GM23338 (cell line): Measurements from ENCODE around the gene IVD. TPM values are rescaled to one million over a fixed set of nuclear protein-coding genes. Genes with fewer than 3 reads are reported as not detected.

ENCODE experiments used
- ATAC-seq: fragments of 200-7000 bp; cut with Tn5 transposase; 3 replicates; pipeline ENCODE4 v1.9.1; 2020
- DNase-seq: peaks from one replicate; pipeline ENCODE4 v3.0.0-alpha.2; 2015; ENCODE audit warnings: low spot score
- H2AFZ ChIP-seq: fragments of 200-600 bp; sonication (generic); 2 replicates; pipeline ENCODE4 v1.8.0; 2016; ENCODE audit warnings: antibody characterized with exemption, mild to moderate bottlenecking, moderate library complexity
- H3F3A ChIP-seq: fragments of 200-600 bp; sonication (generic); replicated peaks from 2 replicates; pipeline ENCODE4 v1.8.0; 2017; ENCODE audit warnings: antibody characterized with exemption, mixed run types, low read depth
- H3K27ac ChIP-seq: fragments of 200-600 bp; sonication (generic); 2 replicates; pipeline ENCODE4 v1.6.1; 2016; ENCODE audit warnings: low read depth
- H3K27me3 ChIP-seq: fragments of 200-600 bp; sonication (generic); 2 replicates; pipeline ENCODE4 v1.8.0; 2016; ENCODE audit warnings: mild to moderate bottlenecking, mixed run types, moderate library complexity; ENCODE audit not compliant: insufficient read depth
- H3K36me3 ChIP-seq: fragments of 200-600 bp; sonication (generic); 2 replicates; pipeline ENCODE4 v1.8.0; 2016; ENCODE audit warnings: mild to moderate bottlenecking; ENCODE audit not compliant: insufficient read depth
- H3K4me1 ChIP-seq: fragments of 200-600 bp; sonication (generic); 2 replicates; pipeline ENCODE4 v1.8.0; 2016; ENCODE audit warnings: mild to moderate bottlenecking, moderate library complexity; ENCODE audit not compliant: insufficient read depth
- H3K4me2 ChIP-seq: fragments of 200-600 bp; sonication (generic); 2 replicates; pipeline ENCODE4 v1.7.1; 2017; ENCODE audit warnings: mixed run types
- H3K4me3 ChIP-seq: fragments of 200-600 bp; sonication (generic); 2 replicates; pipeline ENCODE4 v1.6.1; 2016; ENCODE audit warnings: mixed run types
- H3K79me2 ChIP-seq: fragments of 200-600 bp; sonication (generic); replicated peaks from 2 replicates; pipeline ENCODE4 v1.8.0; 2017; ENCODE audit warnings: mild to moderate bottlenecking; ENCODE audit not compliant: insufficient read depth
- H3K9me2 ChIP-seq: fragments of 200-600 bp; sonication (generic); 2 replicates; pipeline ENCODE4 v1.8.0; 2017; ENCODE audit not compliant: insufficient read depth
- H4K20me1 ChIP-seq: fragments of 200-600 bp; sonication (generic); replicated peaks from 2 replicates; pipeline ENCODE4 v1.8.0; 2017; ENCODE audit warnings: mild to moderate bottlenecking; ENCODE audit not compliant: insufficient read depth
- H3K27ac Mint-ChIP-seq: 2 replicates; pipeline ENCODE4 v1.8.0; 2020; ENCODE audit warnings: inconsistent platforms, mild to moderate bottlenecking, moderate library complexity, mixed read lengths
- H3K27me3 Mint-ChIP-seq: 3 replicates; pipeline ENCODE4 v1.8.0; 2022; ENCODE audit warnings: low read depth, mild to moderate bottlenecking, moderate library complexity, mixed read lengths, inconsistent platforms; ENCODE audit not compliant: insufficient read depth, poor library complexity
- H3K36me3 Mint-ChIP-seq: 3 replicates; pipeline ENCODE4 v1.8.0; 2021; ENCODE audit warnings: low read depth, mild to moderate bottlenecking, inconsistent platforms, moderate library complexity, mixed read lengths
- H3K4me1 Mint-ChIP-seq: 3 replicates; pipeline ENCODE4 v1.8.0; 2020; ENCODE audit warnings: mild to moderate bottlenecking, inconsistent platforms, mixed read lengths
- H3K4me3 Mint-ChIP-seq: 3 replicates; pipeline ENCODE4 v1.8.0; 2021; ENCODE audit warnings: moderate library complexity, mild to moderate bottlenecking, inconsistent platforms, mixed read lengths
- H3K9me3 Mint-ChIP-seq: 3 replicates; pipeline ENCODE4 v1.8.0; 2020; ENCODE audit warnings: moderate library complexity, mild to moderate bottlenecking, inconsistent platforms, mixed read lengths
- CREB1 ChIP-seq: fragments of 250-450 bp; sonication (Bioruptor Pico); IDR thresholded peaks from 2 replicates; pipeline ENCODE4 v1.5.0; 2020; ENCODE audit warnings: low read depth, mild to moderate bottlenecking, moderate library complexity
- EZH2 ChIP-seq: fragments of 200-600 bp; sonication (generic); IDR thresholded peaks from one replicate; pipeline ENCODE4 v1.8.0; 2017; ENCODE audit warnings: antibody characterized with exemption, mild to moderate bottlenecking, low read depth; ENCODE audit not compliant: unreplicated experiment
- EZH2phosphoT487 ChIP-seq: fragments of 200-600 bp; sonication (generic); IDR thresholded peaks from one replicate; pipeline ENCODE4 v1.8.1; 2018; ENCODE audit warnings: antibody characterized with exemption; ENCODE audit not compliant: unreplicated experiment
- JUNB ChIP-seq: IDR thresholded peaks from one replicate; pipeline ENCODE4 v1.6.1; 2016; ENCODE audit warnings: antibody characterized with exemption; ENCODE audit not compliant: unreplicated experiment
- POLR2AphosphoS5 ChIP-seq: IDR thresholded peaks from 2 replicates; pipeline ENCODE4 v1.6.1; 2016; ENCODE audit warnings: antibody characterized with exemption, low read depth
- STAT1 ChIP-seq: IDR thresholded peaks from one replicate; pipeline ENCODE4 v1.6.1; 2016; ENCODE audit warnings: antibody characterized with exemption; ENCODE audit not compliant: unreplicated experiment
- ZNF114 ChIP-seq: fragments of 250-450 bp; sonication (Bioruptor Pico); IDR thresholded peaks from 2 replicates; pipeline ENCODE4 v1.5.0; 2020; ENCODE audit warnings: mild to moderate bottlenecking, moderate library complexity
- ZNF331 ChIP-seq: fragments of 250-450 bp; sonication (Bioruptor Pico); IDR thresholded peaks from 2 replicates; pipeline ENCODE4 v1.5.0; 2020; ENCODE audit warnings: low read depth, mild to moderate bottlenecking, moderate library complexity
- polyA plus RNA-seq: library from polyadenylated mRNA; unstranded; fragments of >200 nt; fragmentation: Nextera tagmentation; extraction: Ambion mirVana; gene quantifications from 2 replicates; pipeline ENCODE4 v1.2.1, GENCODE V29; 2016
- total RNA-seq: library from RNA; depleted of rRNA; stranded (reverse); fragments of >200 nt; shearing (Covaris generic); gene quantifications from 2 replicates; pipeline ENCODE4 v1.2.3, GENCODE V29; 2014
- TF ChIP-seq, protein P1 (sequence below): IDR thresholded peaks from one replicate; pipeline ENCODE4 v1.6.1; 2018; ENCODE audit warnings: antibody characterized with exemption; ENCODE audit not compliant: unreplicated experiment
- TF ChIP-seq, protein P2 (sequence below), 2 experiments: fragments of 200-600 bp in 1 of 2; sonication (generic) in 1 of 2; conservative IDR thresholded peaks; 2 replicates each; pipeline versions ENCODE4 v1.5.1 to v1.6.1; 2016 to 2017; ENCODE audit warnings: antibody characterized with exemption in 2 of 2, low read depth in 2 of 2, mild to moderate bottlenecking in 2 of 2, moderate library complexity in 1 of 2
- TF ChIP-seq, protein P3 (sequence below): IDR thresholded peaks from 2 replicates; pipeline ENCODE4 v1.6.1; 2016; ENCODE audit warnings: antibody characterized with exemption

The IVD gene
- total and polyA plus RNA-seq, 2 experiments from 2014 or later = 54.1 to 75.4 TPM

DNA sequence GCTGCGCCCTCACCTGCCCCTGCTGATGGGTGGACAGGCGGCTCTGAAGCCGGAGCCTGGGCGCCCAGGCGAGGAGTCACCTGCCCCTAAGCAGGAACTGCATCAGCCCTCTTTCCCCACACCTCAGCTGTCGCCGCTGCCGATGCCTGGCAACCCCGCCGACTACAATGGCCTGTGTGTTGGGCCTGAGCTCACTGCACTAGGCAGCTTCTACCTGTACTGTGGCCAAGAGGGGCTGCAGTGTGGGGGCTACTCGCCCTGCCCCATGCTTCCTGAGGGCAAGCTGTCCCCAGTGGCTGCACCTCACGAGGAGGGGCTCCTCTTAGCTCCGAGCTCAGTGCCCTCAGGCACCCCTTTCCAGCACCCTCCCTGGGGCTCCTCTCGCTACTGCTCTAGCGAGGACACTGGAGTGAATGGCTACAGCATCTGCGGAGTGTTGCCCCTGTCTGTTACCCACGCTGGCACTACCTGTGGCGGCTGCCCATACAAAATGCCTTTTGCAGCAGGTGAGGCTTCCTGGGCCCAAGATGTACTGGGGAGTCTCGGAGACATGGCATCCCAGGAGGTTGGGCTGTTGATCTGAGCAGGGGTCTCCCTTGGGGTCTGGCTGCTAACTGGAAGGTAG lies 53.9 kb downstream of the IVD start (continued):
- TF ChIP-seq, protein P1, sequence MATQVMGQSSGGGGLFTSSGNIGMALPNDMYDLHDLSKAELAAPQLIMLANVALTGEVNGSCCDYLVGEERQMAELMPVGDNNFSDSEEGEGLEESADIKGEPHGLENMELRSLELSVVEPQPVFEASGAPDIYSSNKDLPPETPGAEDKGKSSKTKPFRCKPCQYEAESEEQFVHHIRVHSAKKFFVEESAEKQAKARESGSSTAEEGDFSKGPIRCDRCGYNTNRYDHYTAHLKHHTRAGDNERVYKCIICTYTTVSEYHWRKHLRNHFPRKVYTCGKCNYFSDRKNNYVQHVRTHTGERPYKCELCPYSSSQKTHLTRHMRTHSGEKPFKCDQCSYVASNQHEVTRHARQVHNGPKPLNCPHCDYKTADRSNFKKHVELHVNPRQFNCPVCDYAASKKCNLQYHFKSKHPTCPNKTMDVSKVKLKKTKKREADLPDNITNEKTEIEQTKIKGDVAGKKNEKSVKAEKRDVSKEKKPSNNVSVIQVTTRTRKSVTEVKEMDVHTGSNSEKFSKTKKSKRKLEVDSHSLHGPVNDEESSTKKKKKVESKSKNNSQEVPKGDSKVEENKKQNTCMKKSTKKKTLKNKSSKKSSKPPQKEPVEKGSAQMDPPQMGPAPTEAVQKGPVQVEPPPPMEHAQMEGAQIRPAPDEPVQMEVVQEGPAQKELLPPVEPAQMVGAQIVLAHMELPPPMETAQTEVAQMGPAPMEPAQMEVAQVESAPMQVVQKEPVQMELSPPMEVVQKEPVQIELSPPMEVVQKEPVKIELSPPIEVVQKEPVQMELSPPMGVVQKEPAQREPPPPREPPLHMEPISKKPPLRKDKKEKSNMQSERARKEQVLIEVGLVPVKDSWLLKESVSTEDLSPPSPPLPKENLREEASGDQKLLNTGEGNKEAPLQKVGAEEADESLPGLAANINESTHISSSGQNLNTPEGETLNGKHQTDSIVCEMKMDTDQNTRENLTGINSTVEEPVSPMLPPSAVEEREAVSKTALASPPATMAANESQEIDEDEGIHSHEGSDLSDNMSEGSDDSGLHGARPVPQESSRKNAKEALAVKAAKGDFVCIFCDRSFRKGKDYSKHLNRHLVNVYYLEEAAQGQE = no peak
- no peak for TF ChIP-seq STAT1
- TF ChIP-seq, protein P2, sequence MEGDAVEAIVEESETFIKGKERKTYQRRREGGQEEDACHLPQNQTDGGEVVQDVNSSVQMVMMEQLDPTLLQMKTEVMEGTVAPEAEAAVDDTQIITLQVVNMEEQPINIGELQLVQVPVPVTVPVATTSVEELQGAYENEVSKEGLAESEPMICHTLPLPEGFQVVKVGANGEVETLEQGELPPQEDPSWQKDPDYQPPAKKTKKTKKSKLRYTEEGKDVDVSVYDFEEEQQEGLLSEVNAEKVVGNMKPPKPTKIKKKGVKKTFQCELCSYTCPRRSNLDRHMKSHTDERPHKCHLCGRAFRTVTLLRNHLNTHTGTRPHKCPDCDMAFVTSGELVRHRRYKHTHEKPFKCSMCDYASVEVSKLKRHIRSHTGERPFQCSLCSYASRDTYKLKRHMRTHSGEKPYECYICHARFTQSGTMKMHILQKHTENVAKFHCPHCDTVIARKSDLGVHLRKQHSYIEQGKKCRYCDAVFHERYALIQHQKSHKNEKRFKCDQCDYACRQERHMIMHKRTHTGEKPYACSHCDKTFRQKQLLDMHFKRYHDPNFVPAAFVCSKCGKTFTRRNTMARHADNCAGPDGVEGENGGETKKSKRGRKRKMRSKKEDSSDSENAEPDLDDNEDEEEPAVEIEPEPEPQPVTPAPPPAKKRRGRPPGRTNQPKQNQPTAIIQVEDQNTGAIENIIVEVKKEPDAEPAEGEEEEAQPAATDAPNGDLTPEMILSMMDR (conservative IDR thresholded peaks at IDR 0.05; ENCODE audit: low read depth in 2 of 2) = no peak
- TF ChIP-seq CREB1 = no peak
- TF ChIP-seq ZNF331 = no peak
- no peak for TF ChIP-seq ZNF114
- no peak for TF ChIP-seq EZH2
- TF ChIP-seq, protein P3, sequence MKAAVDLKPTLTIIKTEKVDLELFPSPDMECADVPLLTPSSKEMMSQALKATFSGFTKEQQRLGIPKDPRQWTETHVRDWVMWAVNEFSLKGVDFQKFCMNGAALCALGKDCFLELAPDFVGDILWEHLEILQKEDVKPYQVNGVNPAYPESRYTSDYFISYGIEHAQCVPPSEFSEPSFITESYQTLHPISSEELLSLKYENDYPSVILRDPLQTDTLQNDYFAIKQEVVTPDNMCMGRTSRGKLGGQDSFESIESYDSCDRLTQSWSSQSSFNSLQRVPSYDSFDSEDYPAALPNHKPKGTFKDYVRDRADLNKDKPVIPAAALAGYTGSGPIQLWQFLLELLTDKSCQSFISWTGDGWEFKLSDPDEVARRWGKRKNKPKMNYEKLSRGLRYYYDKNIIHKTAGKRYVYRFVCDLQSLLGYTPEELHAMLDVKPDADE = no peak

- H3K27ac Mint-ChIP-seq = no peak overlapping the region
- Histone ChIP-seq H3K27ac (no peak overlapping the region), H3F3A (0 out of 2 replicates have a peak, but pooled peaks cover 5% of the 10 kb centered on the region), H3K4me2 (no peak overlapping the region), H3K4me1 (peaks cover 3% of the 10 kb centered on the region; the same call in 1 of the 2 replicates), H3K36me3 (peaks cover 14% of the 10 kb centered on the region), H3K4me3 (no peak overlapping the region), H3K9me2 (no peaks in the 10 kb centered on the region), H3K79me2 (peaks cover 51% of the 10 kb centered on the region), H2AFZ (no peak overlapping the region), H4K20me1 (peaks cover 33% of the 10 kb centered on the region), H3K27me3 (no peaks in the 10 kb centered on the region)
- H3K9me3 Mint-ChIP-seq = no peaks in the 10 kb centered on the region
- H3K4me1 Mint-ChIP-seq = peaks cover 22% of the 10 kb centered on the region
- H3K4me3 Mint-ChIP-seq = no peak overlapping the region
- peaks cover 55% of the 10 kb centered on the region for H3K36me3 Mint-ChIP-seq
- H3K27me3 Mint-ChIP-seq = peaks cover 7% of the 10 kb centered on the region
- DNase-seq (no peak), ATAC-seq (no peak)
- TF ChIP-seq, protein P1 = no peak
- TF ChIP-seq EZH2 = no peak
- no peak for TF ChIP-seq JUNB
- no peak for TF ChIP-seq CREB1
- TF ChIP-seq EZH2phosphoT487 = no peak
- TF ChIP-seq, protein P2 (conservative IDR thresholded peaks at IDR 0.05; ENCODE audit: low read depth in 2 of 2) = no peak
- TF ChIP-seq ZNF331 = no peak
- TF ChIP-seq ZNF114 = no peak
- TF ChIP-seq, protein P3 = no peak
- TF ChIP-seq STAT1 = no peak
- TF ChIP-seq POLR2AphosphoS5 = no peak
Measured at GRCh38 chr15:40460404-40460803, 54.8 kb downstream of the IVD start.
